Mucosa of rectum (tissue), 2 donors: ENCODE measurements around the gene MAGEB3.

Experiments
- H3K27ac ChIP-seq, 2 donors: one replicate each; pipeline ENCODE4 v1.7.0; 2013; ENCODE audit warnings: inconsistent platforms in 2 of 2, low read depth in 2 of 2, low read length in 2 of 2
- H3K27me3 ChIP-seq, 2 donors: one replicate each; pipeline ENCODE4 v1.7.0; 2013; ENCODE audit warnings: low read length in 2 of 2; ENCODE audit not compliant: control insufficient read depth in 2 of 2, insufficient read depth in 2 of 2
- H3K36me3 ChIP-seq, 2 donors: one replicate each; pipeline ENCODE4 v1.7.0; 2013; ENCODE audit warnings: low read length in 2 of 2; ENCODE audit not compliant: control insufficient read depth in 2 of 2, insufficient read depth in 2 of 2
- H3K4me1 ChIP-seq, 2 donors: one replicate each; pipeline ENCODE4 v1.7.0; 2013; ENCODE audit warnings: low read length in 2 of 2, mild to moderate bottlenecking in 1 of 2; ENCODE audit not compliant: control insufficient read depth in 2 of 2, insufficient read depth in 2 of 2
- H3K4me3 ChIP-seq, 2 donors: one replicate each; pipeline ENCODE4 v1.7.0; 2013; ENCODE audit warnings: low read length in 2 of 2
- H3K9ac ChIP-seq, 2 donors: one replicate each; pipeline ENCODE4 v1.7.0; 2013; ENCODE audit warnings: low read length in 2 of 2, low read depth in 1 of 2, mild to moderate bottlenecking in 1 of 2
- H3K9me3 ChIP-seq, 2 donors: one replicate each; pipeline ENCODE4 v1.7.0; 2013; ENCODE audit warnings: low read length in 2 of 2; ENCODE audit not compliant: control insufficient read depth in 2 of 2
- donor health status: healthy.
- donor health status: Normal muscosa, but diverticular disease.

Gene MAGEB3

DNA sequence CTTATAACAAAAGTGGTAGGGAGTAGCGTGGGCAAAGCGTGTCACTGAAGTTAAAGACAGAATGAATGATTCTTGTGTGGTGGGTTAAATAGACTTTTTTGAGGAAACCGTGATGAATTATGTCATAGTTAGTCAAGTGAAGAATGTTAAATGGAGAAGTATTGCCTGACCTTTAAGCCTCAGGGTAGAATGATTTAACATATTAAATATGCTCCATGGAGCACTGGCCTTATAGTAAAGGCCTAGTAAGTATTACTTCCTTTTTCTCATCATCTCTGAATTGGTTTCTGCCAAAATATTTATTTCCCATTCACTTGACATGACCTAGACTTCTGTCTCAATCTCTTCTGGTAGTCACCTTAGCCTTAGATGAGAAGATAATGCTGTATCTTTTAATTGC lies 40.2 kb downstream of the MAGEB3 start:
- H3K9ac ChIP-seq, result no peak overlapping the region
- H3K4me1 ChIP-seq, result no peaks in the 10 kb centered on the region
- H3K27me3 ChIP-seq, result no peaks in the 10 kb centered on the region
- no peaks in the 10 kb centered on the region for H3K36me3 ChIP-seq
- H3K4me3 ChIP-seq, result no peak overlapping the region
- no peak overlapping the region for H3K27ac ChIP-seq
- H3K9me3 ChIP-seq, result no peaks in the 10 kb centered on the region

- H3K36me3 ChIP-seq, result no peaks in the 10 kb centered on the region
- no peak overlapping the region for H3K9ac ChIP-seq
- no peaks in the 10 kb centered on the region for H3K9me3 ChIP-seq
- no peak overlapping the region for H3K4me3 ChIP-seq
- no peaks in the 10 kb centered on the region for H3K4me1 ChIP-seq
- no peaks in the 10 kb centered on the region for H3K27me3 ChIP-seq
- no peak overlapping the region for H3K27ac ChIP-seq
Observed at GRCh38 chrX:30275498-30275897, 45.0 kb downstream of the MAGEB3 start.

DNA sequence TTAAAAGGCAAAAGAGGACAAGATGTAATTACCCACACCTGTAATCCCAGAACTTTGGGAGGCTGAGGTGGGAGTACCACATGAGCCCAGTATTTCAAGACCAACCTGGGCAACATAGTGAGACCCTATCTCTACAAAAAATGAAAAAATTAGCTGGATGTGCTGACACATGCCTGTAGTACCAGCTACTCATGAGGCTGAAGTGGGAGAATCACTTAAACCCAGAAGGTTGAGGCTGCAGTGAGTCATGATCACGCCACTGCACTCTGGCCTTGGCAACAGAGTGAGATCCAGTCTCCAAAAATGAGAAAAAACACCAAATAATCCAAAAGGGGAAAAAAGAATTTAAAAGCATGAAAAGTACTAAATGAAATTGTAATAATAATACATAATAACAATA lies 47.9 kb downstream of the MAGEB3 start:
- H3K36me3 ChIP-seq, result no peaks in the 10 kb centered on the region
- H3K9me3 ChIP-seq, result no peaks in the 10 kb centered on the region
- H3K9ac ChIP-seq, result no peak overlapping the region
- H3K4me1 ChIP-seq, result no peaks in the 10 kb centered on the region
- H3K27ac ChIP-seq, result no peak overlapping the region
- no peak overlapping the region for H3K4me3 ChIP-seq
- H3K27me3 ChIP-seq, result no peaks in the 10 kb centered on the region

GRCh38 chrX:30280428-30280827 lies 50.0 kb downstream of the MAGEB3 start:
- Histone ChIP-seq H3K27ac (no peak overlapping the region), H3K27me3 (no peaks in the 10 kb centered on the region), H3K36me3 (no peaks in the 10 kb centered on the region), H3K9ac (no peak overlapping the region), H3K4me3 (no peak overlapping the region), H3K4me1 (no peaks in the 10 kb centered on the region), H3K9me3 (no peaks in the 10 kb centered on the region)

DNA sequence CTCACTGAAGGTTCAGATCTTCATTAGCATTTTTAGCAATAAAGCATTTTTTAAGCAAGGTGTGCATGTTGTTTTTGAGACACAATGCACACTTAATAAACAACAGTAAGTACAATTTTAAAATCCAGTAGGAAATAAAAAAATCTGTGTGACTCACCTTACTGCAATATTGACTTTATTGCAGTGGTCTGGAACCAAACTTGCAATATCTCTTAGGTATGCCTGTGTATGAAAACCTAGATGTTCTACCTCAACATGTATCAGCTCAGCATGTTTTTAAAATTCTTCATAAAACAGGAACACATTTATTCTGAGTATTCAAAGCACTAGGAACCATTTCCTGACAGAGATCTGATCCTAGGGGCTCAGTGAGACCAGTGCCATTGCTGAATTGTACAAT lies 52.1 kb downstream of the MAGEB3 start:
- no peak overlapping the region for H3K27ac ChIP-seq
- no peaks in the 10 kb centered on the region for H3K4me1 ChIP-seq
- H3K9ac ChIP-seq, result no peak overlapping the region
- no peaks in the 10 kb centered on the region for H3K36me3 ChIP-seq
- H3K27me3 ChIP-seq, result no peaks in the 10 kb centered on the region
- no peaks in the 10 kb centered on the region for H3K9me3 ChIP-seq
- no peak overlapping the region for H3K4me3 ChIP-seq

- no peaks in the 10 kb centered on the region for H3K4me1 ChIP-seq
- no peaks in the 10 kb centered on the region for H3K36me3 ChIP-seq
- H3K9ac ChIP-seq, result no peak overlapping the region
- no peaks in the 10 kb centered on the region for H3K9me3 ChIP-seq
- H3K27ac ChIP-seq, result no peak overlapping the region
- no peak overlapping the region for H3K4me3 ChIP-seq
- H3K27me3 ChIP-seq, result no peaks in the 10 kb centered on the region
Observed at GRCh38 chrX:30283456-30284200, 53.2 kb downstream of the MAGEB3 start.
